Fibroblast of villous mesenchyme (primary cell): ENCODE data around the gene ADAM29. TPM values are rescaled to one million over a fixed set of nuclear protein-coding genes. Genes with fewer than 3 reads are reported as not detected.

Source experiments
- DNase-seq: peaks from one replicate; pipeline ENCODE4 v3.0.0-alpha.2; 2010; ENCODE audit warnings: low read depth
- H3K4me3 ChIP-seq: 2 replicates; pipeline ENCODE4 v1.5.1; 2011; ENCODE audit warnings: low read depth, mild to moderate bottlenecking, low read length
- CTCF ChIP-seq: IDR thresholded peaks from 2 replicates; pipeline ENCODE4 v1.5.1; 2012; ENCODE audit warnings: low read depth, mild to moderate bottlenecking, low read length; ENCODE audit not compliant: insufficient read depth
- total RNA-seq: library from RNA; depleted of rRNA; stranded (reverse); fragments of >200 nt; gene quantifications from 2 replicates; pipeline ENCODE4 v1.2.3, GENCODE V29; 2012

Gene ADAM29
- total RNA-seq, 1 donor, result not detected

GRCh38 chr4:174882317-174882992 is 35.7 kb upstream of the ADAM29 start:
- no peak for DNase-seq
- H3K4me3 ChIP-seq, result no peak overlapping the region
- TF ChIP-seq CTCF, result no peak

GRCh38 chr4:174907508-174907907 is 10.7 kb upstream of the ADAM29 start:
- TF ChIP-seq CTCF, result no peak
- no peak for DNase-seq

GRCh38 chr4:174910271-174910670 is 7.9 kb upstream of the ADAM29 start:
- H3K4me3 ChIP-seq, result no peak overlapping the region
- DNase-seq, result no peak
- TF ChIP-seq CTCF, result no peak

More at GRCh38 chr4:174907508-174907907, 10.7 kb upstream of the ADAM29 start:
- no peak overlapping the region for H3K4me3 ChIP-seq

- no peak for TF ChIP-seq CTCF
- H3K4me3 ChIP-seq, result no peak overlapping the region
- no peak for DNase-seq
Observed at GRCh38 chr4:174912919-174913543, 5.1 kb upstream of the ADAM29 start.

- no peak overlapping the region for H3K4me3 ChIP-seq
- no peak for TF ChIP-seq CTCF
- no peak for DNase-seq
Observed at GRCh38 chr4:174919886-174920423, 1.8 kb downstream of the ADAM29 start.

GRCh38 chr4:174926958-174927357 is 8.8 kb downstream of the ADAM29 start:
- DNase-seq, result no peak
- H3K4me3 ChIP-seq, result no peak overlapping the region
- TF ChIP-seq CTCF, result no peak
